GM18505 (cell line): Measurements from ENCODE around the gene HIBCH.
A peak's percentile ranks its signal among the peaks of the same experiment; 100 is the strongest.

Experiments
- ATAC-seq: cut with Tn5 transposase; IDR thresholded peaks from one replicate; pipeline ENCODE4 v1.9.1; 2021; ENCODE audit not compliant: unreplicated experiment
- POLR2A ChIP-seq: IDR thresholded peaks from 4 replicates; pipeline ENCODE4 v1.6.1; 2011; ENCODE audit warnings: borderline replicate concordance; ENCODE audit not compliant: insufficient read depth, insufficient read length; ENCODE audit errors: extremely low read depth

Gene HIBCH

DNA sequence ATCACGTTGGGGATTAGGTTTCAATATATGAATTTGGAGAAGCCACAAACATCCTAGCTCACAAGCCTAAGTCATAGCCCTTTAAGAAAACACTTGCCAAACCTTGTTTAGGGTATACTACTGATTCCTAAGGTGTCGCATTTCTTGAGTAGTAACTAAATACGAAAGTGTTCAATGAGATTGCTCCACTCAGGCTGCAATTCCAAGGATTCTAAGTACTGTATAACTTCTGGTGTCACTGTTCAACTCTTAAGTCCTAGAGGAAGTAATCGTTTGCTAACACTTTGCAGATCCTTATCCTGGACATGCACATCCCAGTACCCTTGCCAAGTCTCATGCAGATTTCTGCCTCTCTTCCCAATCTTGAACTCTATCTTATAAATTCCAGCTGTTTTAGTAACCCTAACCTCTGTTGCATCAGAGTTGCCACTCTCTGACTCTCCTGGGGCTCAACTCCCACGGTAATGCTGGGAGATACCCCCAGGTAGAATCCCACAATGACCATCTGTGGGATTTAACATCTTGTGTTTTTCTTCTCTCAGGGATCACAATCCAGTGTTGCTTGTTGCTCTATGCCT is 122.4 kb downstream of the HIBCH start:
- ATAC-seq: no peak
- no peak for TF ChIP-seq POLR2A

GRCh38 chr2:190190507-190191162 is 129.0 kb downstream of the HIBCH start:
- no peak for ATAC-seq
- no peak for TF ChIP-seq POLR2A

- no peak for TF ChIP-seq POLR2A
- ATAC-seq: no peak
Measured at GRCh38 chr2:190188289-190188688, 131.3 kb downstream of the HIBCH start.

GRCh38 chr2:190186238-190186637 is 133.4 kb downstream of the HIBCH start:
- ATAC-seq: no peak
- TF ChIP-seq POLR2A: no peak

DNA sequence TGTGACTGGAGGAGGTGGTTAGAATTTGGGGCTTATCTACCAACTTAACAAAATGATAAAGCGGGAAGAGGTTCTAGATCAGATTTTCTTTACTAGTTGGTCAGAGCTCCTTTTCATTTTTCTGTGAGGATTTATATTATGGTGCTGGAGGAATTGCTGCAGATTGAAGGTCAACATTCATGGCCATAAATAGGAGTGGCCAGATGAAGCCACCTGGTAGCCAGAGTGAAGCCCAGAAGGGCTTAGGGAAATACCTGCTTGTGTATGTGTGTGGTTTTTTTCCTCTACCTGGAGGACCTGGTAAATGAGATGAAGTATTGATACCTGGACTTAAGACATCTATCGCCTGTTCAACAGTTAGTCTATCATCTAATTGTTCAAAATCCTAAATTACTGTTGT is 134.2 kb downstream of the HIBCH start:
- TF ChIP-seq POLR2A: no peak
- no peak for ATAC-seq

DNA sequence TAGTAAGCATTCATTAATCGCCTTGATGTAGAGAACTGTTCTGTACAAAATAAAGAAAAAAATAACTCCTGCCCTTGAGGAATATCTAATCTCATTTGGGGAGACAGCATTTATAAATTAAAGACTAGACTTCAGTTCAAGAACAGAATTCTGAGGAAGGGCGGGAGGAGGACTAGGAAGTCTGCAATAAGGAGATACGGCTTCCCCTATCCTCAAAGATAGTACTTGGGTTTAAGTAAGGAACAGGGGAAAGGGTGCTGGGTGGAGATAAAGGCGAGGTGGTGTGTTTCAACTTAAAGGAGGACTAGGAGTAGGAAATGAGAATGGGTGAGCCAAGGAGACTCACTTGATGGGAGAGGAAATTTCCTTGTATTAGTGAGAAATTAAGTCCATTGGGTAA is 135.2 kb downstream of the HIBCH start:
- no peak for TF ChIP-seq POLR2A
- no peak for ATAC-seq

- no peak for TF ChIP-seq POLR2A
- ATAC-seq: no peak
Measured at GRCh38 chr2:190183539-190183938, 136.1 kb downstream of the HIBCH start.

- no peak for ATAC-seq
Measured at GRCh38 chr2:190182071-190182524, 137.5 kb downstream of the HIBCH start.

DNA sequence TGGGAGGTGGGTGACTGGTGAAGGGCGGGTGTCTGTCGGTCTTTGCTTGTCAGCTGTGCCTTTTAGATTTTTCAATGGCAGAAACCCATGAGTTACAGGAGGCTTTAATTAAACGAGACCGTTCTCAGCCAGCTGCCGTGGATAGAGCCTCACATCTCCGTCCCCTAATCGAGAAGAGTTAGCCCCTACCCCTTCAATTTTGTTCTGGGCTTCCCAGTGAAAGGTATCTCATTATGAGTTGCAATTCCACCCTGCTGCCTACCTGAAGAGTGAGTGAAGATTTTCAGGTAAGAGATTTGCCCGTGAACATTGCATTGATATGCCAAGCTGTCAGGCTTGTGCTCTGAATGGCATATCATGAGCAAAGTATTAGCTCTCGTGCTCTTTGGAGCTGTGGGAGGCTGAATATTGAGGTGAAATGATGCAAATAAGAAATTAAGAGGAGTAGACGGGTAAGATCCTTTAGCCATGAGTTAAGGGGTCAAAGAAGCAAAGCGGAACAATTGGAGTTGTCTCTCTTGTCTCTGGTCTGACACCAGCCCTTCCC is 138.4 kb downstream of the HIBCH start:
- ATAC-seq: no peak
- TF ChIP-seq POLR2A: no peak

More at GRCh38 chr2:190182071-190182524, 137.5 kb downstream of the HIBCH start:
- no peak for TF ChIP-seq POLR2A

- peak; percentile 81 for ATAC-seq
- TF ChIP-seq POLR2A: peak; percentile 37
Measured at GRCh38 chr2:190180313-190181122, 139.1 kb downstream of the HIBCH start.

DNA sequence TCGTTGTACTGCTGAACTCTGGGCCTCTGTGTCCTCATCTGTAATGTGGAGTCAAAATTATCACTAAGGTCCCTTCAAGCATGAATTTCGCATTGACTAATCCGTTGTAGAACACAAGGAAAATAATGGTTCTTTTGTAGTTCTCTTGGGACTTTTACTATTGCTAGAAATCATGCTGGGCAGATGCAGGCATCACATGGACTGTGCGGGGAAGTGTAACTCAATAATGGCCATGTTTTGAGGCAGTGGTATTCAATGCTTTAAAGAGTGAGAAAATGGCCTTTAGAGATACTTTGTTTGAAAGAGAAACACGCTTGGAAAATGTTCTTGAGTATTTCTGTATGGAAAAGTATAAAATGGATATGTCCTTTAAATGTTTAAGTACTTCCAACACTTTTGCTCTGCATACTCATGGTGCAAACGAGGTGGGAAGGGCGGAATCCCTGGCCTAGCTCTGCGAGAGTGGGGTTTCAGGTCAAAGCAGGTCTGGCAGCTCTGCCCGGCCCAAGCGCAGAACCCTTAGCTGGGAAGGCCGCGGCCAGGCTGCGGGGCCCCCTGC is 139.8 kb downstream of the HIBCH start:
- TF ChIP-seq POLR2A: no peak
- ATAC-seq: no peak

GRCh38 chr2:190178066-190178722 is 141.4 kb downstream of the HIBCH start:
- no peak for TF ChIP-seq POLR2A

DNA sequence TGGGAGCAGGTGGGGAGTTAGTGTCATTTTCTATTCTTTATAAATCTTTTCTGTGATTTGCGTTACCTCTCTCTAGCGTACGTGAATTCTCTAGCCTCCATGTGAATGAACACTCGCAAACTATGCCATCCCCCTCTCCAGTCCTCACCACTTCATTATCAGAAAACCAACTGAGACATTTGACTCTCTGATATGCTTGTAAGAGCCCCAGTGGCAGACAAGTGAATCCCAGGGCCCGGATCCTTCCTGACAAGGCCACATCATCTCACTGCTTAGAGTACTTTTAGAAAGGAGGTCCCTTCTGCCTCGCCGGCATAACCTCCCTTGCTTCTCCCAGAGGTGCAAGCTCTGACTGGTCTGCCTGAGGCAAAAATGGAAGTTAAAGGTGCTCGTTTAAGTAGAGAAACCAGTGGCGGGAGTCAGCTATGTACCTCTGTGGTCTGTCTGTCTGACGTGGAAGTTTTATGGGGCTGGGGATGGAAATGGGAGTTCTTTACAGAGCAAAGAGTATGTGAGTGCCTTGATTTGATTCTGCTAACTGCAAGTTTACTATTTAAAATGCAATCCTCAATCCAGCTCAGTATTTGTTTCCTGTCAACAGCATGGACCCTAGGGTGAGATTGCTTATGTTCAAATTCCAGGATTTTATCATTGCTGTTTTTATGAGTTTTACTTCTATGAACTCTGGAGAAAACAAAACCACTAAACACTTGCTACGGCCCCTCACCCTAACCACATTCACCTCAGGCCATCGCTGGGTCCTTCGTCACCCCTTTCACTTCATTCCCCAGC is 142.2 kb downstream of the HIBCH start:
- no peak for ATAC-seq
- no peak for TF ChIP-seq POLR2A

More at GRCh38 chr2:190178066-190178722, 141.4 kb downstream of the HIBCH start:
- no peak for ATAC-seq

DNA sequence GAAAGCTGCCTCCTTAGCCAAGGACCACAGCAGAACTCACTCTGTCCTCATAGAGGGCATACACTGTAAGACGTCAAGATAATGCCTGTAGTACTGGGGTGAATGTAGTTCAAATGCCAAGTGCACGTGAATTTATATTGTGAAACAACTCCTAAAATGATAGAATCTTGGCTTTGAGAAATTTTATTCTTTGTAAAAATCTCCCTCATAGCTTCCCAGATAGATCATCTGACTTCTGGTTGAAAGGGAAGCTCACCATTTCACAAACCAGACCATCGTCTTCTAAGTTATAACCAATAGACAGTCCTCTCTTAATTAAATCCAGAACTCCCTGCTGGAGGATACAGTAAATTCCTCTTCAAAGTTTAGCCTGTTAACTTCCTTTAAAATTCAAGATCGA is 146.2 kb downstream of the HIBCH start:
- no peak for ATAC-seq

More for the DNA sequence above, 146.2 kb downstream of the HIBCH start:
- no peak for TF ChIP-seq POLR2A
